B cell (primary cell): ENCODE results near the gene RASD1. TPM values are rescaled to one million over a fixed set of nuclear protein-coding genes. Genes with fewer than 3 reads are reported as not detected.

Experiments used
- ATAC-seq: fragments of 200-7000 bp; cut with Tn5 transposase; one replicate; pipeline ENCODE4 v1.10.0; 2021; ENCODE audit warnings: low read depth, mild to moderate bottlenecking, moderate number of reproducible peaks, moderate library complexity
- CTCF ChIA-PET: fragments of 350-600 bp; sonication (Branson Sonifier 250); formaldehyde crosslinking; loops from one replicate; lab custom pipeline; 2021; ENCODE audit warnings: antibody characterized with exemption, inconsistent platforms; lab: Charles Lee
- POLR2A ChIA-PET: fragments of 350-600 bp; sonication (Branson Sonifier 250); formaldehyde crosslinking; loops from one replicate; lab custom pipeline; 2021; ENCODE audit warnings: antibody characterized with exemption; lab: Charles Lee
- DNase-seq: peaks from one replicate; pipeline ENCODE4 v3.0.0; 2013
- H2AFZ ChIP-seq: 2 replicates; pipeline ENCODE4 v1.6.1; 2012; ENCODE audit warnings: mild to moderate bottlenecking, low read depth, low read length; ENCODE audit not compliant: insufficient read depth, poor library complexity, severe bottlenecking
- H3K27ac ChIP-seq, 2 donors: 1 replicate in 1 of 2; 2 replicates in 1 of 2; pipeline ENCODE4 v1.5.1; 2012 to 2013; ENCODE audit warnings: low read length in 2 of 2, mild to moderate bottlenecking in 2 of 2, moderate library complexity in 1 of 2
- H3K27me3 ChIP-seq, 4 experiments: fragments of 200-600 bp in 1 of 4; sonication (generic) in 1 of 4; replicated peaks in 1 of 4; 1 replicate in 2 of 4; 2 replicates in 2 of 4; pipeline versions ENCODE4 v1.6.1 to v1.7.0; 2013 to 2016; ENCODE audit warnings: low read length in 3 of 4, mild to moderate bottlenecking in 2 of 4, mixed read lengths in 1 of 4, moderate library complexity in 1 of 4; ENCODE audit not compliant: insufficient read depth in 4 of 4, control insufficient read depth in 3 of 4; ENCODE audit errors: control extremely low read depth in 1 of 4
- H3K36me3 ChIP-seq, 2 experiments: replicated peaks in 1 of 2; 1 replicate in 1 of 2; 2 replicates in 1 of 2; pipeline versions ENCODE4 v1.6.1 to v1.7.1; 2013; ENCODE audit warnings: low read length in 1 of 2; ENCODE audit not compliant: insufficient read depth in 2 of 2, control insufficient read depth in 1 of 2; ENCODE audit errors: control extremely low read depth in 1 of 2, extremely low read depth in 1 of 2
- H3K4me1 ChIP-seq, 2 donors: fragments of 200-600 bp in 1 of 2; sonication (generic) in 1 of 2; 1 replicate in 1 of 2; 2 replicates in 1 of 2; pipeline versions ENCODE4 v1.5.1 to v1.6.1; 2013 to 2017; ENCODE audit warnings: low read length in 2 of 2; ENCODE audit not compliant: control insufficient read depth in 2 of 2, insufficient read depth in 2 of 2
- H3K4me2 ChIP-seq: replicated peaks from 2 replicates; pipeline ENCODE3; 2012; ENCODE audit warnings: mild to moderate bottlenecking, low read depth, low read length; ENCODE audit not compliant: poor library complexity, severe bottlenecking
- H3K4me3 ChIP-seq, 5 experiments: fragments of 200-600 bp in 1 of 5; sonication (generic) in 1 of 5; 1 replicate in 3 of 5; 2 replicates in 2 of 5; pipeline versions ENCODE4 v1.5.1 to v1.7.0; 2011 to 2016; ENCODE audit warnings: low read length in 4 of 5, mild to moderate bottlenecking in 4 of 5, low read depth in 2 of 5, control low read depth in 1 of 5, moderate library complexity in 1 of 5; ENCODE audit not compliant: insufficient read depth in 1 of 5; ENCODE audit errors: control extremely low read depth in 1 of 5, extremely low read depth in 1 of 5
- H3K79me2 ChIP-seq: fragments of 200-600 bp; sonication (generic); one replicate; pipeline ENCODE4 v1.6.0; 2016; ENCODE audit warnings: low read length; ENCODE audit not compliant: control insufficient read depth, insufficient read depth
- H3K9ac ChIP-seq: fragments of 200-600 bp; sonication (generic); 2 replicates; pipeline ENCODE4 v1.6.1; 2017; ENCODE audit warnings: mild to moderate bottlenecking, low read length, moderate library complexity
- H3K9me3 ChIP-seq, 3 donors: one replicate each; pipeline versions ENCODE4 v1.6.1 to v1.7.1; 2013; ENCODE audit warnings: low read length in 2 of 3; ENCODE audit not compliant: control insufficient read depth in 2 of 3, insufficient read depth in 1 of 3; ENCODE audit errors: control extremely low read depth in 1 of 3
- H4K20me1 ChIP-seq: 2 replicates; pipeline ENCODE4 v1.6.0; 2012; ENCODE audit warnings: mild to moderate bottlenecking, low read length; ENCODE audit not compliant: insufficient read depth, control insufficient read depth, poor library complexity, severe bottlenecking
- H3K27ac Mint-ChIP-seq: one replicate; pipeline ENCODE4 v1.8.0; 2021; ENCODE audit warnings: mixed read lengths
- H3K27me3 Mint-ChIP-seq: one replicate; pipeline ENCODE4 v1.8.0; 2021; ENCODE audit warnings: mixed read lengths
- H3K4me1 Mint-ChIP-seq: one replicate; pipeline ENCODE4 v1.8.0; 2021; ENCODE audit warnings: mixed read lengths
- H3K4me3 Mint-ChIP-seq: one replicate; pipeline ENCODE4 v1.8.0; 2021; ENCODE audit warnings: mixed read lengths
- H3K9me3 Mint-ChIP-seq: one replicate; pipeline ENCODE4 v1.8.0; 2022; ENCODE audit warnings: mixed read lengths; ENCODE audit not compliant: insufficient read depth
- EZH2 ChIP-seq: IDR thresholded peaks from 2 replicates; pipeline ENCODE4 v1.6.1; 2012; ENCODE audit warnings: borderline replicate concordance, low read depth, mild to moderate bottlenecking, moderate library complexity, low read length; ENCODE audit not compliant: insufficient read depth, poor library complexity, severe bottlenecking
- WGBS: methylation state at CpG from one replicate; pipeline ENCODE4 v1.1.5; 2013; ENCODE audit warnings: missing lambda C conversion rate; ENCODE audit not compliant: insufficient coverage; 5-methylcytosine and 5-hydroxymethylcytosine counted together
- intact Hi-C: fragments of 100-400 bp; cut with micrococcal nuclease; formaldehyde crosslinking; loops from one replicate; pipeline ENCODE4 v1.10.0; 2022
- polyA plus RNA-seq: library from polyadenylated mRNA; depleted of rRNA; stranded (reverse); fragments of >200 nt; gene quantifications from 2 replicates; pipeline ENCODE4 v1.2.3, GENCODE V29; 2012
- total RNA-seq, 2 donors: library from RNA; stranded (reverse); fragments of 120-200 nt in 1 of 2; gene quantifications; 1 replicate in 1 of 2; 2 replicates in 1 of 2; pipeline versions ENCODE4 v1.2.3 to v1.2.4, GENCODE V29; 2013 to 2022
- TF ChIP-seq, protein P1 (sequence below): fragments of 200-600 bp; IDR thresholded peaks from one replicate; pipeline ENCODE4 v1.8.0; 2022; ENCODE audit warnings: antibody characterized with exemption, mild to moderate bottlenecking

RASD1 gene
- total and polyA plus RNA-seq, 2 donors (not counting 1 experiment from before 2014, with no cell fraction given) = 0.95 to 3.2 TPM

DNA sequence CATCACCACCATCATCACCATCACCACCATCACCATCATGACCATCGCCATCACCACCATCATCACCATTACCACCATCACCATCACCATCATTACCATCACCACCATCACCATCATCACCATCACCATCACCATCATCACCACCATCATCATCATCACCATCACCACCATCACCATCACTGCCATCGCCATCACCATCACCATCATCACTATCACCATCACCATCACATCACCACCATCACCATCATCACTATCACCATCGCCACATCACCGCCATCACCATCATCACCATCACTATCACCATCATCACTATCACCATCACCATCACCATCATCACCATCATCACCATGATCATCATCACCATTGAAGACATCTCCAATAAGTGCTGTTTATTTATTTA is 36.2 kb downstream of the RASD1 start:
- H3K4me1 ChIP-seq = no peaks in the 10 kb centered on the region

DNA sequence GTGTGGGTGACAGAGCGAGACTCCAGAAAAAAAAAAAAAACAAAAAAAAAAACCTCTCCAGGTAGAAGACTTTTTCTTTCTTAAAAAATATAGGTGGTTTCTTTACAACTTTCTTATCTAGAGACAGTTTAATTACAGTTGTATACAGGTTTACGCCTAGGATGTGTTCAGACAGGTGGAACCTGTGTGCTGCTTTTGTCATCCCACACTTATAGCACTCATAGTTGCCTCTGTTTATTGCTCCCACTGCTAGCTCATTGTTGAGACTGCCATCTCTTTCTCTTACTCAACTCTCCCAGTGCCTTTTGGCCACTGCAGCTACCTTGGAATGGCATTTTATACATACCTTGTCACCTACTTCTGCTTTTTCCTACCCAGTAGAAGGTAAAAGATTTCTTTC is 38.5 kb downstream of the RASD1 start:
- peaks cover 7% of the 10 kb centered on the region for H3K27me3 Mint-ChIP-seq
- ChIA-PET CTCF (no interaction called here), POLR2A (no interaction called here)
- DNase-seq (no peak), ATAC-seq (no peak)
- no peaks in the 10 kb centered on the region for H4K20me1 ChIP-seq
- no peak overlapping the region for H3K4me3 ChIP-seq
- peaks cover 0 to 8% (median 0%) of the 10 kb centered on the region in 3 donors for H3K9me3 ChIP-seq
- no peaks in the 10 kb centered on the region for H3K27me3 ChIP-seq
- H2AFZ ChIP-seq = no peak overlapping the region
- no peaks in the 10 kb centered on the region for H3K4me1 ChIP-seq
- no peak overlapping the region for H3K4me3 Mint-ChIP-seq
- no peak for TF ChIP-seq EZH2
- TF ChIP-seq, protein P1, sequence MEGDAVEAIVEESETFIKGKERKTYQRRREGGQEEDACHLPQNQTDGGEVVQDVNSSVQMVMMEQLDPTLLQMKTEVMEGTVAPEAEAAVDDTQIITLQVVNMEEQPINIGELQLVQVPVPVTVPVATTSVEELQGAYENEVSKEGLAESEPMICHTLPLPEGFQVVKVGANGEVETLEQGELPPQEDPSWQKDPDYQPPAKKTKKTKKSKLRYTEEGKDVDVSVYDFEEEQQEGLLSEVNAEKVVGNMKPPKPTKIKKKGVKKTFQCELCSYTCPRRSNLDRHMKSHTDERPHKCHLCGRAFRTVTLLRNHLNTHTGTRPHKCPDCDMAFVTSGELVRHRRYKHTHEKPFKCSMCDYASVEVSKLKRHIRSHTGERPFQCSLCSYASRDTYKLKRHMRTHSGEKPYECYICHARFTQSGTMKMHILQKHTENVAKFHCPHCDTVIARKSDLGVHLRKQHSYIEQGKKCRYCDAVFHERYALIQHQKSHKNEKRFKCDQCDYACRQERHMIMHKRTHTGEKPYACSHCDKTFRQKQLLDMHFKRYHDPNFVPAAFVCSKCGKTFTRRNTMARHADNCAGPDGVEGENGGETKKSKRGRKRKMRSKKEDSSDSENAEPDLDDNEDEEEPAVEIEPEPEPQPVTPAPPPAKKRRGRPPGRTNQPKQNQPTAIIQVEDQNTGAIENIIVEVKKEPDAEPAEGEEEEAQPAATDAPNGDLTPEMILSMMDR = no peak
- peaks cover 4% of the 10 kb centered on the region for H3K9me3 Mint-ChIP-seq
- no peak overlapping the region for H3K27ac Mint-ChIP-seq
- no peak overlapping the region for H3K27ac ChIP-seq
- WGBS = no CpG with 5 or more reads among the region's 2 CpGs
- intact Hi-C loops = no loop called here
- H3K4me2 ChIP-seq = no peak overlapping the region
- H3K4me1 Mint-ChIP-seq = no peaks in the 10 kb centered on the region
- H3K36me3 ChIP-seq = no peaks in the 10 kb centered on the region
- H3K9ac ChIP-seq = no peak overlapping the region
- no peaks in the 10 kb centered on the region for H3K79me2 ChIP-seq

More for the DNA sequence above, 36.2 kb downstream of the RASD1 start:
- H3K36me3 ChIP-seq = no peaks in the 10 kb centered on the region
- no peak overlapping the region for H2AFZ ChIP-seq
- peaks cover 4% of the 10 kb centered on the region for H3K9me3 Mint-ChIP-seq
- DNase-seq = no peak
- no peak overlapping the region for H3K4me2 ChIP-seq
- ATAC-seq = no peak
- no peak overlapping the region for H3K27ac Mint-ChIP-seq
- H3K27me3 ChIP-seq = no peaks in the 10 kb centered on the region
- no peaks in the 10 kb centered on the region for H4K20me1 ChIP-seq
- H3K4me3 Mint-ChIP-seq = no peak overlapping the region
- no peak overlapping the region for H3K4me3 ChIP-seq
- no peak overlapping the region for H3K27ac ChIP-seq
- ChIA-PET POLR2A (no interaction called here), CTCF (no interaction called here)
- H3K4me1 Mint-ChIP-seq = no peaks in the 10 kb centered on the region
- TF ChIP-seq EZH2 = no peak
- TF ChIP-seq, protein P1 = no peak
- intact Hi-C loops = no loop called here
- no peaks in the 10 kb centered on the region for H3K79me2 ChIP-seq
- H3K27me3 Mint-ChIP-seq = peaks cover 16% of the 10 kb centered on the region
- no peak overlapping the region for H3K9ac ChIP-seq
- H3K9me3 ChIP-seq = peaks cover 0 to 8% (median 0%) of the 10 kb centered on the region in 3 donors
- WGBS = 100% methylated on average over 4 of the region's 4 CpGs
